ENCODE data around the gene COL25A1.
A peak's percentile ranks its signal among the peaks of the same experiment; 100 is the strongest.

DNA sequence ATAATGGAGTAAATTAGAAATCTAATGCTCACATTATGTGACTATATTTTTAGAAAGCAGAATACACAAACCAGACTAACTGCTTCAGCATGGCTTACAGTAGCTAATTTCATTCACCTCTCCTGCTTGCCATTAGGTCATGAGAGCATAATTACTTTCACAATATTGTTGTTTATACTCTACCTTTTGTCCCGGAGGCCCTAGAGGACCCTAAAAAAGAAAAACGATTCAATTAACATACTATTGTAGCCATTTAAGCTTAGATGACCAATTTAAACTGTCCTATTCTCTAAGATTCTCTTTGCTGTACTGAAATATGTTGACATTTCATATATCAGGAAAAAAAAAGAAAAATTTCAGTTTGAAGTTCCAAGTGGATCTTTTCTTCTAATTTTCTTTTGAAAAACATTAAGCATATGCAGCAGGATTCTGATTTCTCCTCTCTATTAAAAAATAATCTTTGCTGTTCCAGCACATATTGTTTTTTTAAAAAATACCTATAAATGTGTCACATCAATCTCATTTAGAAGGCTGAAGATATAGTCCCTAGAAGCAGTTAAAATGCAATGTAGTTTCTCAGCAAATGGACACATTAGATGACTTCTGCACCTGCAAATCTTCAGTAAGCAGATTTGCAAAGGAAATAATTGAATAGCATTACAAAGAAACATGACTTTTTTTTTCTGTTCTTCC lies 381.9 kb downstream of the COL25A1 start:
- TF ChIP-seq, protein P1, sequence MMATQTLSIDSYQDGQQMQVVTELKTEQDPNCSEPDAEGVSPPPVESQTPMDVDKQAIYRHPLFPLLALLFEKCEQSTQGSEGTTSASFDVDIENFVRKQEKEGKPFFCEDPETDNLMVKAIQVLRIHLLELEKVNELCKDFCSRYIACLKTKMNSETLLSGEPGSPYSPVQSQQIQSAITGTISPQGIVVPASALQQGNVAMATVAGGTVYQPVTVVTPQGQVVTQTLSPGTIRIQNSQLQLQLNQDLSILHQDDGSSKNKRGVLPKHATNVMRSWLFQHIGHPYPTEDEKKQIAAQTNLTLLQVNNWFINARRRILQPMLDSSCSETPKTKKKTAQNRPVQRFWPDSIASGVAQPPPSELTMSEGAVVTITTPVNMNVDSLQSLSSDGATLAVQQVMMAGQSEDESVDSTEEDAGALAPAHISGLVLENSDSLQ (IDR thresholded peaks at IDR 0.05): peak; percentile 60
- TF ChIP-seq CTBP1 (IDR thresholded peaks at IDR 0.05; ENCODE audit: borderline replicate concordance): no peak
- TF ChIP-seq SP1 (IDR thresholded peaks at IDR 0.05): no peak
- no peak for TF ChIP-seq L3MBTL2 (conservative IDR thresholded peaks at IDR 0.05)
- TF ChIP-seq NFRKB (IDR thresholded peaks at IDR 0.05): no peak
